ENCODE data around the gene LMBRD2. TPM values are rescaled to one million over a fixed set of nuclear protein-coding genes. Genes with fewer than 3 reads are reported as not detected.

Gene LMBRD2
- total and polyA plus RNA-seq, 2 of the 8 experiments (the other 6 are each of a cell fraction or from before 2014, with no cell fraction given) = 1.1 to 4.1 TPM

DNA sequence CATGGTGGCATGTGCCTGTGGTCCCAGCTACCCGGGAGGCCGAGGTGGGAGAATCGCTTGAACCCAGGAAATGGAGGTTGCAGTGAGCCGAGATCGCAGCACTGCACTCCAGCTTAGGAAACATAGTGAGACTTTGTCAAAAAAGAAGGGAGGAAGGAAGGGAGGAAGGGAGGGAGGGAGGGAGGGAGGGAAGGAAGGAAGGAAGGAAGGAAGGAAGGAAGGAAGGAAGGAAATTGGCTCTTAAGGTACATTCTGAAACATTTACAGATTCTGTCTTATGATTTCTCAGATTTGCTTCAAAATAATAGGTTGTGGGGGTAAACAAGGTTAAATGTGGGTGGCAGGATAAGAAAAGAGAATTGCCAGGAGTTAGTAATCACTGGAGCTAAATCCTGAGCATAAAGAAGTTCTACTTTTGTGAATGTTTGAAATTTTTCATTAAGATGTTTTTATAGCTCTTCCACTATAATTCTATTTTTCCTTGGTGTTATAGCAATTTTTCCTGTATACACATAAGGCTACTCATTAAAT lies 82.9 kb downstream of the LMBRD2 start:
- no peak overlapping the region for H2AK5ac ChIP-seq (ENCODE audit: low read depth, low read length)
- peaks cover 0 to 8% (median 4%) of the 10 kb centered on the region in 4 experiments; a peak in 4 of 7 replicates for H3K4me1 ChIP-seq (replicated peaks in 1 of 4; ENCODE audit: control insufficient read depth in 3 of 4, insufficient read depth in 4 of 4, low read length in 3 of 4)
- H3K79me2 ChIP-seq (ENCODE audit: control insufficient read depth in 1 of 2, insufficient read depth in 2 of 2, low read length in 2 of 2) = 0 out of 4 replicates have a peak, but pooled peaks cover 0 to 2% of the 10 kb centered on the region in 2 experiments
- ChIA-PET CTCF (ENCODE audit: partially characterized antibody) (interaction anchor here (0.8 to 3.2 kb wide), 5 partner anchors 10 to 627 kb away, joined by 3 to 15 read pairs (median 3); partner anchors contain the start of genes LMBRD2 and SKP2), POLR2A (ENCODE audit: partially characterized antibody) (no interaction called here)
- no peak overlapping the region for H2BK12ac ChIP-seq (ENCODE audit: low read depth, low read length)
- H2BK5ac ChIP-seq (ENCODE audit: low read depth, low read length) = no peak overlapping the region
- no peak overlapping the region for H4K91ac ChIP-seq (replicated peaks; ENCODE audit: insufficient read length, low read length)
- H3K23me2 ChIP-seq (ENCODE audit: low read depth, low read length) = peaks cover 6% of the 10 kb centered on the region; the same call in 1 of the 2 replicates
- H3K18ac ChIP-seq (ENCODE audit: extremely low read depth, low read length) = no peak overlapping the region
- no peak for FAIRE-seq
- no peak overlapping the region for H2BK120ac ChIP-seq (replicated peaks; ENCODE audit: low read depth, low read length)
- H4K8ac ChIP-seq (ENCODE audit: extremely low read depth, insufficient read depth, low read length) = no peak overlapping the region
- H3K9ac ChIP-seq (replicated peaks in 1 of 4; ENCODE audit: extremely low read depth in 1 of 4, low read depth in 3 of 4, low read length in 3 of 4) = no peak overlapping the region
- H2AFZ ChIP-seq (ENCODE audit: low read length) = no peak overlapping the region
- H3K79me1 ChIP-seq (ENCODE audit: low read depth, low read length) = no peaks in the 10 kb centered on the region
- peaks cover 0 to 4% (median 0%) of the 10 kb centered on the region in 4 experiments; a peak in 1 of 8 replicates for H3K36me3 ChIP-seq (ENCODE audit: control insufficient read depth in 2 of 4, insufficient read depth in 4 of 4, low read length in 3 of 4)
- H4K5ac ChIP-seq (ENCODE audit: insufficient read length, low read depth, low read length) = no peak overlapping the region
- 89% methylated on average over 5 of the region's 5 CpGs; no CpG with 5 or more reads in 1 of the 2 experiments for WGBS, 2 experiments (ENCODE audit: extremely low coverage in 1 of 2, insufficient coverage in 1 of 2, insufficient read length in 1 of 2, insufficient replicate concordance in 2 of 2, low coverage in 1 of 2, low lambda C conversion rate in 2 of 2, missing lambda C conversion rate in 1 of 2)
- no peak overlapping the region for H2BK15ac ChIP-seq (ENCODE audit: low read length)
- no peak overlapping the region for H3K23ac ChIP-seq (ENCODE audit: insufficient read length)
- no peaks in the 10 kb centered on the region for H3K9me3 ChIP-seq (ENCODE audit: insufficient read depth in 2 of 2, low read depth in 1 of 2, low read length in 1 of 2)
- no peak overlapping the region for H3K14ac ChIP-seq (ENCODE audit: insufficient read length)
- TF ChIP-seq CTBP2 (IDR thresholded peaks at IDR 0.05; ENCODE audit: borderline replicate concordance, insufficient read depth, insufficient read length, low read length) = no peak
- H4K20me1 ChIP-seq (replicated peaks in 1 of 2; ENCODE audit: control insufficient read depth in 1 of 2, insufficient read depth in 2 of 2, low read length in 2 of 2) = no peaks in the 10 kb centered on the region
- no peaks in the 10 kb centered on the region; a peak in 1 of 7 replicates for H3K27me3 ChIP-seq (replicated peaks in 1 of 4; ENCODE audit: control insufficient read depth in 3 of 4, extremely low read depth in 1 of 4, insufficient read depth in 3 of 4, low read length in 3 of 4)
- no peak for DNase-seq (ENCODE audit: low read depth in 1 of 2, low spot score in 2 of 2)
- no peak overlapping the region for H2BK20ac ChIP-seq (ENCODE audit: low read length)
- H3K4me3 ChIP-seq (ENCODE audit: extremely low read depth in 1 of 4, insufficient read depth in 2 of 4, low read depth in 3 of 4, low read length in 4 of 4) = no peak overlapping the region
- H3K4ac ChIP-seq (replicated peaks; ENCODE audit: insufficient read length, low read depth, low read length) = no peak overlapping the region
- no peak overlapping the region for H3K56ac ChIP-seq (replicated peaks; ENCODE audit: insufficient read length, low read depth, low read length)
- H3K4me2 ChIP-seq (ENCODE audit: insufficient read depth in 1 of 2, low read depth in 2 of 2, low read length in 2 of 2) = no peak overlapping the region
- no peak overlapping the region for H3K27ac ChIP-seq (ENCODE audit: low read depth, low read length)

Data from H1 (cell line).